ENCODE data around the gene BBOF1.

DNA sequence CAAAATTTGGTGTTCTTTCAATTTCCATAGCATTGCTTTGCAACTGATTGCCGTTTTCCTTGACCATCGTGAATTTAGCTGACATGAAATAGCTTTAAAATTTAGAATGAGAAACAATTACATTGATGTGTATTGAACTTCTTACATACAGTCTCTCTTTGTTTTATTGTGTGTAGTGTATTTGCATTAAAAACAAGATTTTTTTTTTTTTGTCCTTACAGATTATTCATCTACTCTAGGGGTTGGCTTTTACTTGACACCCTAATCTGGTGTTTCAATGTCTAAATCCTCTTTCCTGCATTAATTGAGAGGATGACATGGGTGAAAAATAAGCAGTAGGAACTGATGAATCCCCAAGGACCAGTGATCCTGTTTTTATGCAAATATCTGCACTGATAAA is 86.2 kb downstream of the BBOF1 start:
- TF ChIP-seq EZH2 (IDR thresholded peaks at IDR 0.05; ENCODE audit: insufficient read depth, poor library complexity, severe bottlenecking) (no peak), EZH2phosphoT487 (IDR thresholded peaks at IDR 0.05; ENCODE audit: insufficient read depth, low read depth) (no peak)
